ENCODE measurements around the gene VSTM1.

DNA sequence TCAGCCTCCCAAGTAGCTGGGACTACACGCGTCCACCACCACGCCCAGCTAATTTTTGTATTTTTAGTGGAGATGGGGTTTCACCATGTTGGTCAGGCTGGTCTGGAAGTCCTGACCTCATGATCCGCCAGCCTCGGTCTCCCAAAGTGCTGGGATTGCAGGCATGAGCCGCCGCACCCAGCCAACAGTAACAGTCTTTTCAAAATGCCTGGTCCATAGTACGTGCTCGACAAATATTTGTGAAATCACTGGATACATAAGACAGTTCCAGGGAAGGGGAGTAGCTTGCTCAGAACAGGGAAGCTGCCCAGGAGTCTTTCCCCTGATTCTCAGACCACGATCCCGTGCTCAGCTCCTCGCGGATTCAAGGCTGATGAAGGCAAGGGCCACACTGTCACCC, 41.8 kb downstream of the VSTM1 start:
- TF ChIP-seq, protein P1, sequence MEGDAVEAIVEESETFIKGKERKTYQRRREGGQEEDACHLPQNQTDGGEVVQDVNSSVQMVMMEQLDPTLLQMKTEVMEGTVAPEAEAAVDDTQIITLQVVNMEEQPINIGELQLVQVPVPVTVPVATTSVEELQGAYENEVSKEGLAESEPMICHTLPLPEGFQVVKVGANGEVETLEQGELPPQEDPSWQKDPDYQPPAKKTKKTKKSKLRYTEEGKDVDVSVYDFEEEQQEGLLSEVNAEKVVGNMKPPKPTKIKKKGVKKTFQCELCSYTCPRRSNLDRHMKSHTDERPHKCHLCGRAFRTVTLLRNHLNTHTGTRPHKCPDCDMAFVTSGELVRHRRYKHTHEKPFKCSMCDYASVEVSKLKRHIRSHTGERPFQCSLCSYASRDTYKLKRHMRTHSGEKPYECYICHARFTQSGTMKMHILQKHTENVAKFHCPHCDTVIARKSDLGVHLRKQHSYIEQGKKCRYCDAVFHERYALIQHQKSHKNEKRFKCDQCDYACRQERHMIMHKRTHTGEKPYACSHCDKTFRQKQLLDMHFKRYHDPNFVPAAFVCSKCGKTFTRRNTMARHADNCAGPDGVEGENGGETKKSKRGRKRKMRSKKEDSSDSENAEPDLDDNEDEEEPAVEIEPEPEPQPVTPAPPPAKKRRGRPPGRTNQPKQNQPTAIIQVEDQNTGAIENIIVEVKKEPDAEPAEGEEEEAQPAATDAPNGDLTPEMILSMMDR (IDR thresholded peaks at IDR 0.05; ENCODE audit: low read depth, low read length), result no peak
- TF ChIP-seq EZH2phosphoT487 (IDR thresholded peaks at IDR 0.05; ENCODE audit: low read depth), result no peak
